NCI-H146 treated with DMSO at 0.1 percent for 48 hours (cell line): Measurements from ENCODE around the gene MMAB.

Experiments used
- DNase-seq: peaks from one replicate; lab custom pipeline; 2025; ENCODE audit not compliant: unreplicated experiment; lab: John Stamatoyannopoulos, UW

Gene MMAB

GRCh38 chr12:109518820-109519665 lies 54.3 kb downstream of the MMAB start:
- peak; percentile 29 for DNase-seq

GRCh38 chr12:109517619-109518018 lies 55.7 kb downstream of the MMAB start:
- DNase-seq = no peak

GRCh38 chr12:109513977-109514376 lies 59.3 kb downstream of the MMAB start:
- DNase-seq = no peak

GRCh38 chr12:109513051-109513450 lies 60.3 kb downstream of the MMAB start:
- DNase-seq = no peak

GRCh38 chr12:109512608-109513007 lies 60.7 kb downstream of the MMAB start:
- DNase-seq = no peak

GRCh38 chr12:109510196-109510595 lies 63.1 kb downstream of the MMAB start:
- no peak for DNase-seq

GRCh38 chr12:109504068-109504467 lies 69.2 kb downstream of the MMAB start:
- DNase-seq = no peak
